ENCODE data around the gene FAM81B.

The FAM81B gene

DNA sequence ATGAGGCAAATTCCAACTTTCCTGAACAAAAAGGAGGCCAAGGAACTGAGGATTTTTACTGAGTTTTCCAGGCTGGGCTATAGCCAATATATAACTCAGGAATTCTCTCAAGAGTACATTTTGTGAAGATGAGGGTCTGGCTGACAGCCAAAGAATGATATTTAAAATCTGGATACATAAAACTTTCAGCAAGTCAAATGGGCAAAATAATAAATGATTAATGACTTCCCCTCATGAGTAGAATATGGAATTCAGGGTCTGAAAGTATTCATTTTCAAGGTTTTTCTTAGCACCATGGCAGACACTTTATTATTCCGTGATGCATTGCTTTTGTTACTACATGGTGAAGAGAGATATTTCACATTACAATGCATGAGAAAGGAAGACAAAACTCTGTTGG, 7.8 kb downstream of the FAM81B start:
- TF ChIP-seq, protein P1, sequence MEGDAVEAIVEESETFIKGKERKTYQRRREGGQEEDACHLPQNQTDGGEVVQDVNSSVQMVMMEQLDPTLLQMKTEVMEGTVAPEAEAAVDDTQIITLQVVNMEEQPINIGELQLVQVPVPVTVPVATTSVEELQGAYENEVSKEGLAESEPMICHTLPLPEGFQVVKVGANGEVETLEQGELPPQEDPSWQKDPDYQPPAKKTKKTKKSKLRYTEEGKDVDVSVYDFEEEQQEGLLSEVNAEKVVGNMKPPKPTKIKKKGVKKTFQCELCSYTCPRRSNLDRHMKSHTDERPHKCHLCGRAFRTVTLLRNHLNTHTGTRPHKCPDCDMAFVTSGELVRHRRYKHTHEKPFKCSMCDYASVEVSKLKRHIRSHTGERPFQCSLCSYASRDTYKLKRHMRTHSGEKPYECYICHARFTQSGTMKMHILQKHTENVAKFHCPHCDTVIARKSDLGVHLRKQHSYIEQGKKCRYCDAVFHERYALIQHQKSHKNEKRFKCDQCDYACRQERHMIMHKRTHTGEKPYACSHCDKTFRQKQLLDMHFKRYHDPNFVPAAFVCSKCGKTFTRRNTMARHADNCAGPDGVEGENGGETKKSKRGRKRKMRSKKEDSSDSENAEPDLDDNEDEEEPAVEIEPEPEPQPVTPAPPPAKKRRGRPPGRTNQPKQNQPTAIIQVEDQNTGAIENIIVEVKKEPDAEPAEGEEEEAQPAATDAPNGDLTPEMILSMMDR (conservative IDR thresholded peaks at IDR 0.05; ENCODE audit: low read length), result no peak
- no peak for TF ChIP-seq EZH2phosphoT487 (IDR thresholded peaks at IDR 0.05; ENCODE audit: borderline replicate concordance)
- no peak overlapping the region for H3K4me2 ChIP-seq (ENCODE audit: low read depth, low read length, poor library complexity, severe bottlenecking)
- no peak overlapping the region for H3K4me3 ChIP-seq (ENCODE audit: low read length, poor library complexity, severe bottlenecking)
- no peak overlapping the region for H2AFZ ChIP-seq (ENCODE audit: low read length)
- no peaks in the 10 kb centered on the region for H3K4me1 ChIP-seq (ENCODE audit: insufficient read depth, low read length, poor library complexity, severe bottlenecking)
- H3K9me2 ChIP-seq (replicated peaks; ENCODE audit: low read depth, low read length), result no peaks in the 10 kb centered on the region
- no peaks in the 10 kb centered on the region for H3K79me2 ChIP-seq (ENCODE audit: insufficient read depth, low read length)
- no peaks in the 10 kb centered on the region for H3K36me3 ChIP-seq (ENCODE audit: insufficient read depth, low read length)
- H3K27me3 ChIP-seq (ENCODE audit: insufficient read depth, low read length, poor library complexity, severe bottlenecking), result no peaks in the 10 kb centered on the region
- no peaks in the 10 kb centered on the region for H4K20me1 ChIP-seq (ENCODE audit: insufficient read depth, low read length, poor library complexity, severe bottlenecking)
- no peaks in the 10 kb centered on the region for H3K9me3 ChIP-seq (ENCODE audit: insufficient read depth, low read depth, low read length)
- H3F3A ChIP-seq (ENCODE audit: low read depth), result no peaks in the 10 kb centered on the region
- H3K9ac ChIP-seq (ENCODE audit: low read depth, low read length, poor library complexity, severe bottlenecking), result no peak overlapping the region

DNA sequence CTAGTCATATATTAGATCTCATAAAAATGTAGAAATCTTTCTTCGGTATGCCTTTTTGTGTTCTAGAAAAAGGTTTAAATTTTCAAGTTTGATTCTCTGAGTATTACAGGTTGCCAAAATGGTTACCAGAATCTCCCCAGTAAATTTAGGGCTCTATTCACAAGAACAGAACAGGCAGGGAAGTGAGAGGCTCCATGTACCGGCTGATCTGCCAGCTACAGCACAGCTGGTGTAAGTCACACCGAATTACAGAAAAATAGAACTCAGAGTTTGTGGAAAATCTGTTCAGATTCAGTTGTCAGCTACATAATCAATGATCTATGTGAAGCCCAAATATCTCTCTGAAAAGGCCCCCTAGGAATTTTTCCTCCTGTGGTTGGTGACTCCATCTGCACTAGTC, 10.5 kb downstream of the FAM81B start:
- Histone ChIP-seq H3K4me2 (ENCODE audit: low read depth, low read length, poor library complexity, severe bottlenecking) (no peak overlapping the region), H3K9me2 (replicated peaks; ENCODE audit: low read depth, low read length) (no peaks in the 10 kb centered on the region), H3K4me3 (ENCODE audit: low read length, poor library complexity, severe bottlenecking) (no peak overlapping the region), H3K27me3 (ENCODE audit: insufficient read depth, low read length, poor library complexity, severe bottlenecking) (no peaks in the 10 kb centered on the region), H3K36me3 (ENCODE audit: insufficient read depth, low read length) (no peaks in the 10 kb centered on the region), H3K9ac (ENCODE audit: low read depth, low read length, poor library complexity, severe bottlenecking) (no peak overlapping the region), H3K4me1 (ENCODE audit: insufficient read depth, low read length, poor library complexity, severe bottlenecking) (peaks cover 12% of the 10 kb centered on the region), H3K9me3 (ENCODE audit: insufficient read depth, low read depth, low read length) (no peaks in the 10 kb centered on the region), H3K79me2 (ENCODE audit: insufficient read depth, low read length) (no peaks in the 10 kb centered on the region), H2AFZ (ENCODE audit: low read length) (no peak overlapping the region), H3F3A (ENCODE audit: low read depth) (no peaks in the 10 kb centered on the region), H4K20me1 (ENCODE audit: insufficient read depth, low read length, poor library complexity, severe bottlenecking) (no peaks in the 10 kb centered on the region)
- TF ChIP-seq, protein P1 (conservative IDR thresholded peaks at IDR 0.05; ENCODE audit: low read length), result no peak

DNA sequence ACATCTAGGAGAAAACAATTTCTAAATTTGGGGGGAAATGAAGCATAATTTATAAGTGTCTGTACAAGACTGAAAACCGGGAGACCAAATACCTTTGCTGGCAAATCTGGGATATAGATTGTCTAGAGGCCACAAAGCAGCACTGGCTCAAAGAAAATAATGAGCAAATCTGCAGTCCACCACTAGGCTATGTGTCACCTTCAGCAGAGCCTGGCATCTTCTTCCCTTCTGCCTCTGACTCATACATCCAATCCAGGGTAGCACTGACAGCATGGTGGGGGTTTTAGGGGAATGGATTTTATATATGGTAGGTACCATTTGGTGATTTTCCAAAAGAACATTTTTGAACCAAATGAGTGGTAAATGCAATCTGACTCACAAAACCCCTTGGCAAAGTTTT, 12.8 kb downstream of the FAM81B start:
- Histone ChIP-seq H3K27me3 (ENCODE audit: insufficient read depth, low read length, poor library complexity, severe bottlenecking) (no peaks in the 10 kb centered on the region), H3K4me3 (ENCODE audit: low read length, poor library complexity, severe bottlenecking) (no peak overlapping the region), H4K20me1 (ENCODE audit: insufficient read depth, low read length, poor library complexity, severe bottlenecking) (no peaks in the 10 kb centered on the region), H3K9me2 (replicated peaks; ENCODE audit: low read depth, low read length) (no peaks in the 10 kb centered on the region), H3K9ac (ENCODE audit: low read depth, low read length, poor library complexity, severe bottlenecking) (no peak overlapping the region), H3K36me3 (ENCODE audit: insufficient read depth, low read length) (no peaks in the 10 kb centered on the region), H3K4me2 (ENCODE audit: low read depth, low read length, poor library complexity, severe bottlenecking) (no peak overlapping the region), H3K9me3 (ENCODE audit: insufficient read depth, low read depth, low read length) (no peaks in the 10 kb centered on the region), H2AFZ (ENCODE audit: low read length) (no peak overlapping the region), H3F3A (ENCODE audit: low read depth) (no peaks in the 10 kb centered on the region), H3K4me1 (ENCODE audit: insufficient read depth, low read length, poor library complexity, severe bottlenecking) (peaks cover 20% of the 10 kb centered on the region), H3K79me2 (ENCODE audit: insufficient read depth, low read length) (no peaks in the 10 kb centered on the region)
- TF ChIP-seq, protein P1 (conservative IDR thresholded peaks at IDR 0.05; ENCODE audit: low read length), result peak; percentile 36; the same call in 1 of the 2 replicates
- TF ChIP-seq EZH2phosphoT487 (IDR thresholded peaks at IDR 0.05; ENCODE audit: borderline replicate concordance), result no peak
